ENCODE measurements around the gene SYT2. TPM values are rescaled to one million over a fixed set of nuclear protein-coding genes. Genes with fewer than 3 reads are reported as not detected.

The SYT2 gene
- total and polyA plus RNA-seq, 4 donors: 0.01 to 0.23 (median 0.03) TPM

DNA sequence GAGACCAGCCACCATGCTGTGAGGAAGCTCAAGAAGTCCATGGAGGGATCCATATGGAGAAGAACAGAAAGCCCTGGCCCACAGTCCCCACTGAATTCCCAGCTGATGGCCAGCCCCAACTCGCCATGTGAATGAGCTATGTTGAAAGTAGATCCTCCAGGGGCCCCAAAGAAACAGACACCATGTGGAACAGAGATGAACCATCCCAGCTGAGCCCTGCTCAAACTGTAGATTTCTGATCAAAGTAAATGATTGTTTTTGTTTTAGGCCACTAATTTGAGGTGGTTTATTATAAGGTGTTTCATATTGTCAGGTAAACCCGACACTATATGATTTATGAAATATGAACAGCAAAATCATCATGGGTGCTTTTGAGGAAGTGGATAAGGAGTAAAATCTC is 32.8 kb downstream of the SYT2 start:
- TF ChIP-seq, protein P1, sequence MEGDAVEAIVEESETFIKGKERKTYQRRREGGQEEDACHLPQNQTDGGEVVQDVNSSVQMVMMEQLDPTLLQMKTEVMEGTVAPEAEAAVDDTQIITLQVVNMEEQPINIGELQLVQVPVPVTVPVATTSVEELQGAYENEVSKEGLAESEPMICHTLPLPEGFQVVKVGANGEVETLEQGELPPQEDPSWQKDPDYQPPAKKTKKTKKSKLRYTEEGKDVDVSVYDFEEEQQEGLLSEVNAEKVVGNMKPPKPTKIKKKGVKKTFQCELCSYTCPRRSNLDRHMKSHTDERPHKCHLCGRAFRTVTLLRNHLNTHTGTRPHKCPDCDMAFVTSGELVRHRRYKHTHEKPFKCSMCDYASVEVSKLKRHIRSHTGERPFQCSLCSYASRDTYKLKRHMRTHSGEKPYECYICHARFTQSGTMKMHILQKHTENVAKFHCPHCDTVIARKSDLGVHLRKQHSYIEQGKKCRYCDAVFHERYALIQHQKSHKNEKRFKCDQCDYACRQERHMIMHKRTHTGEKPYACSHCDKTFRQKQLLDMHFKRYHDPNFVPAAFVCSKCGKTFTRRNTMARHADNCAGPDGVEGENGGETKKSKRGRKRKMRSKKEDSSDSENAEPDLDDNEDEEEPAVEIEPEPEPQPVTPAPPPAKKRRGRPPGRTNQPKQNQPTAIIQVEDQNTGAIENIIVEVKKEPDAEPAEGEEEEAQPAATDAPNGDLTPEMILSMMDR (IDR thresholded peaks at IDR 0.05; ENCODE audit: control extremely low read depth, extremely low read depth): no peak
- H3K36me3 ChIP-seq (ENCODE audit: control insufficient read depth in 4 of 4, insufficient read depth in 4 of 4, low read length in 4 of 4): no peaks in the 10 kb centered on the region
- no peaks in the 10 kb centered on the region for H3K27me3 ChIP-seq (ENCODE audit: control insufficient read depth in 3 of 3, insufficient read depth in 3 of 3, low read length in 2 of 3)
- H3K4me1 ChIP-seq (ENCODE audit: control insufficient read depth in 5 of 5, insufficient read depth in 5 of 5, low read length in 5 of 5): no peaks in the 10 kb centered on the region
- H3K9me3 ChIP-seq (ENCODE audit: control insufficient read depth in 4 of 4, insufficient read depth in 3 of 4, low read length in 3 of 4): peaks cover 0 to 14% (median 2%) of the 10 kb centered on the region in 4 donors
- DNase-seq (no peak), ATAC-seq (ENCODE audit: insufficient read depth, low FRiP score) (no peak)
- no peak overlapping the region for H3K27ac ChIP-seq (ENCODE audit: low read depth in 1 of 2, low read length in 1 of 2)
- H3K4me3 ChIP-seq: no peak overlapping the region
- 89 to 92% methylated on average over 2 of the region's 2 CpGs for WGBS, 2 donors
- H3K9ac ChIP-seq (ENCODE audit: insufficient read depth in 1 of 2, low read length in 2 of 2): no peak overlapping the region

DNA sequence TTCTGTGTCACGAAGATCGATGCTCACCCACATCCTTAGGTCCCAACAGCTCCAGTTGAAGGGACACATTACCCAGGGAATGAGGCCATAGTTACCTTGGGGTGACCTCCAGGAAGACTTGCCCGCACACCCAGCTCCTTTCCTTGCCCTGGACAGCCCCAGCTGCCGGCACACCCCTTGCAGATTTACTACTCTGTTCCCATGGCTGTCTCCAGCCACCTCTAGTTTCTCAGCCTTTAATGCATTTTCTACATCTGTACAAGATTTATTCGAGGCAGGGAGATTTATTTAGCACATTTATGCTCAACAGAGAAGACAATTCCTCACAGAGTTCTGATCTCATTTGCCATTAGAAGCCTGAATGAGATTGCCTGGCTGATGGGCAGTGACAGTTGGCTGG is 36.7 kb downstream of the SYT2 start:
- Histone ChIP-seq H3K27ac (ENCODE audit: low read depth in 1 of 2, low read length in 1 of 2) (no peak overlapping the region), H3K9ac (ENCODE audit: insufficient read depth in 1 of 2, low read length in 2 of 2) (no peak overlapping the region), H3K4me1 (ENCODE audit: control insufficient read depth in 5 of 5, insufficient read depth in 5 of 5, low read length in 5 of 5) (no peaks in the 10 kb centered on the region), H3K27me3 (ENCODE audit: control insufficient read depth in 3 of 3, insufficient read depth in 3 of 3, low read length in 2 of 3) (no peaks in the 10 kb centered on the region), H3K36me3 (ENCODE audit: control insufficient read depth in 4 of 4, insufficient read depth in 4 of 4, low read length in 4 of 4) (no peaks in the 10 kb centered on the region), H3K4me3 (no peak overlapping the region), H3K9me3 (ENCODE audit: control insufficient read depth in 4 of 4, insufficient read depth in 3 of 4, low read length in 3 of 4) (peaks cover 0 to 7% (median 2%) of the 10 kb centered on the region in 4 donors)
- no peak for DNase-seq
- 84 to 92% methylated on average over 5 of the region's 5 CpGs for whole genome bisulfite sequencing, 2 donors
- no peak for ATAC-seq (ENCODE audit: insufficient read depth, low FRiP score)
- TF ChIP-seq, protein P1 (IDR thresholded peaks at IDR 0.05; ENCODE audit: control extremely low read depth, extremely low read depth): no peak

DNA sequence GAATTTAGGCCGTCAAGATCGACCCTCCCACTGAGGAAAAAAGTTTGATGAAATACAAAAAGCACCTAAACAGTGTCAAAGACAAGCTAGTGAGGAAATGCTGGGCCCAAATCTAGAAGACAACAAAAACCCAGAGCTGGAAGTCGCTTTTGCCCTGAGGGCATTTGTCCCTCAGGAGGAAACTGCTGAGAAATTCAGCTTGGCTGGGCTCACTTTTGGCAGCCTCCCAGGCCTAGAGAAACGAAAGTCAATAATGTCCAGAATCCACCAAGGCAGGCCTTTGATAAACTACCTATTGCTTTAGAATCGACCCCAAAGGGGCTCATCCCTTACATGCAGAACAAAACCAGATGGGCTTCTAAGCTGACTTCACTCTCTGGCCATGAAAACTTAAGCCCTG is 38.9 kb downstream of the SYT2 start:
- no peak for ATAC-seq (ENCODE audit: insufficient read depth, low FRiP score)
- H3K27ac ChIP-seq (ENCODE audit: low read depth in 1 of 2, low read length in 1 of 2): no peak overlapping the region
- WGBS, 2 donors: 48 to 69% methylated on average over 5 of the region's 5 CpGs
- H3K27me3 ChIP-seq (ENCODE audit: control insufficient read depth in 3 of 3, insufficient read depth in 3 of 3, low read length in 2 of 3): no peaks in the 10 kb centered on the region
- H3K9me3 ChIP-seq (ENCODE audit: control insufficient read depth in 4 of 4, insufficient read depth in 3 of 4, low read length in 3 of 4): no peaks in the 10 kb centered on the region
- TF ChIP-seq, protein P1 (IDR thresholded peaks at IDR 0.05; ENCODE audit: control extremely low read depth, extremely low read depth): no peak
- no peaks in the 10 kb centered on the region for H3K4me1 ChIP-seq (ENCODE audit: control insufficient read depth in 5 of 5, insufficient read depth in 5 of 5, low read length in 5 of 5)
- no peaks in the 10 kb centered on the region for H3K36me3 ChIP-seq (ENCODE audit: control insufficient read depth in 4 of 4, insufficient read depth in 4 of 4, low read length in 4 of 4)
- no peak overlapping the region for H3K9ac ChIP-seq (ENCODE audit: insufficient read depth in 1 of 2, low read length in 2 of 2)
- DNase-seq: peak in 2 of 3 donors; percentile 13 to 26
- H3K4me3 ChIP-seq: no peak overlapping the region

DNA sequence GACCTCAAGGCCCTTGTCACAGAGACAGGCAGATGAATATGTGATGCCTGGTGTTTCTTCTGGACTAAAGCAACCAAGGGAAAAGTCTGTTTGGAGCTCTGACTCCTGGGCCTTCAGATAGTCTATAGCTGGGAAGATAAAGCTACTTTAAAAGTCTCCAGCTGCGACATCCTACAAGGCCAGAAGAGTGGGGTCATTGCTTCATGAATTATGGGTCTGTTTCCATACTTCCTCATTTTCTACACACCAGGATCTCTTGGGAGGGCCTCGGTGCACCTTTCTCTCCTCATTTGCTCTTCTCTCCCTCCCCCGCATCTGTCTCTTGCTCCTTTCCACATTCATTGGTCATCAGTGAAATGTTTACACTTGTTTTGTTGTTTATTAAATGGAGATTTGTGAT is 44.8 kb downstream of the SYT2 start:
- ATAC-seq (ENCODE audit: insufficient read depth, low FRiP score) (no peak), DNase-seq (no peak)
- Histone ChIP-seq H3K4me1 (ENCODE audit: control insufficient read depth in 5 of 5, insufficient read depth in 5 of 5, low read length in 5 of 5) (peaks cover 0 to 2% (median 0%) of the 10 kb centered on the region in 5 donors), H3K27ac (ENCODE audit: low read depth in 1 of 2, low read length in 1 of 2) (no peak overlapping the region), H3K36me3 (ENCODE audit: control insufficient read depth in 4 of 4, insufficient read depth in 4 of 4, low read length in 4 of 4) (no peaks in the 10 kb centered on the region), H3K27me3 (ENCODE audit: control insufficient read depth in 3 of 3, insufficient read depth in 3 of 3, low read length in 2 of 3) (peaks cover 0 to 3% (median 0%) of the 10 kb centered on the region in 3 donors), H3K4me3 (no peak overlapping the region), H3K9me3 (ENCODE audit: control insufficient read depth in 4 of 4, insufficient read depth in 3 of 4, low read length in 3 of 4) (no peaks in the 10 kb centered on the region), H3K9ac (ENCODE audit: insufficient read depth in 1 of 2, low read length in 2 of 2) (no peak overlapping the region)
- TF ChIP-seq, protein P1 (IDR thresholded peaks at IDR 0.05; ENCODE audit: control extremely low read depth, extremely low read depth): no peak
- WGBS, 2 donors: 55 to 79% methylated on average over 3 of the region's 3 CpGs

Data from lung (tissue), 12 donors.